Lower lobe of right lung (tissue), 2 donors: ENCODE data around the gene NOL4L. TPM values are rescaled to one million over a fixed set of nuclear protein-coding genes. Genes with fewer than 3 reads are reported as not detected.

Source experiments
- ATAC-seq, 2 donors: fragments of 200-7000 bp; cut with Tn5 transposase; one replicate each; pipeline ENCODE4 v1.9.1; 2020 to 2022; ENCODE audit warnings: mild to moderate bottlenecking in 2 of 2, moderate library complexity in 2 of 2
- DNase-seq: peaks from one replicate; pipeline ENCODE4 v3.0.0-alpha.2; 2020
- H3K27ac ChIP-seq: fragments of 200-600 bp; one replicate; pipeline ENCODE4 v1.8.0; 2022
- H3K27me3 ChIP-seq: fragments of 200-600 bp; one replicate; pipeline ENCODE4 v1.8.0; 2022; ENCODE audit warnings: low read depth
- H3K36me3 ChIP-seq: fragments of 200-600 bp; one replicate; pipeline ENCODE4 v1.8.0; 2022; ENCODE audit warnings: mild to moderate bottlenecking
- H3K4me1 ChIP-seq: fragments of 200-600 bp; one replicate; pipeline ENCODE4 v1.8.0; 2022
- H3K4me3 ChIP-seq: fragments of 200-600 bp; one replicate; pipeline ENCODE4 v1.8.0; 2022; ENCODE audit warnings: mild to moderate bottlenecking
- H3K9me3 ChIP-seq: fragments of 200-600 bp; one replicate; pipeline ENCODE4 v1.8.0; 2022
- CTCF ChIP-seq: fragments of 200-600 bp; IDR thresholded peaks from one replicate; pipeline ENCODE4 v1.8.0; 2022; ENCODE audit warnings: antibody characterized with exemption, mild to moderate bottlenecking
- intact Hi-C: fragments of 100-400 bp; cut with DNase I; formaldehyde crosslinking; loops from one replicate; pipeline ENCODE4 v1.11.0; 2022
- total RNA-seq: library from RNA; stranded (reverse); fragmentation: NEBNext Ultra II Directional; extraction: Animal tissue kit (Norgen Biotek cat#: 25700); gene quantifications from one replicate; pipeline ENCODE4 v1.2.1, GENCODE V29; 2021
- donor health status: DM: no; HTN: yes; CAD: no; lungs with severe emphysema.

The NOL4L gene
- total RNA-seq, 1 donor from 2014 or later = 14.3 TPM

DNA sequence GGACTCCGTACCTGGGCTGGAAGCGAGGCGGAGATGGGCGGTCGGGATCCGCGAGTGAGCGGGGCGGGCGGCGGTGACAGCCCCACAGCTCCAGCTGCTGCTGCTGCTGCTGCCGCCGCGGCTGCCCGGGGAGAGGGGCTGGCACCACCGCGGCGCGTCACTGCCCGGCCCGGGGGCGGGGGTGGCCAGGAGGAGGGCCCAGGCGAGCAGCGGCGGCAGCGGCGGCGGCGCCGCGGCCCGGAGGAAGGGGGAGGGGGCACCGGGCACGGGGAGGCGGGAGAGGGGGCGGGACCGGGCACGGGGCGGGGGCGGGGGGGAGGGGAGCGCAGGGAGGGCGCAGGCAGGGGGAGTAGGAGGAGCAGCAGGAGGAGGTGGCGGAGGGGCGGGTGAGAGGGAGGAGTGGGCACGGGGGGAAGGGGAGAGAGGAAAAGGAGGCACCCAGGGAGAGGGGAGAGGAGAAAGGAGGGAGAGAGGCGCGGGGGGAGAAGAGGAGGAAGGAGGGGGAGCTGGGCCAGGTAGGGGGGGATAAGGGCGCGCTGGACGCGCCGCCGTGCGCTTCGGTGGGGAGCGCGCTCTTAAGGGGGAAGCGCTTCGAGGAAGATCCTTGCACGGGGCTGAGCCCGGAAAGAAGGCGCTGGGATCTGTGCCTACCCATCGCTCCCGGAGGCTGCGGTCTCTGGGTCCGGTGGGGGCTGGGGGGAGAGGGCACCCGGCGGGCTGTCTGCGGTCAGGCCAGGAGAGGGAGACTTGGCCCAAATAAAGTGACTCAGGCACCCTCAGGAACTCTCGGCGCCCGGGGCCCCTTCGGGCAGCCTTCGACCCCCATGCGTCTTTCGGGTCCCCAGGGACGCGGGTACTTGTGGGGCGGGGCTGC lies 101.5 kb downstream of the NOL4L start:
- Histone ChIP-seq H3K36me3 (no peaks in the 10 kb centered on the region), H3K4me1 (peaks cover 53% of the 10 kb centered on the region), H3K27me3 (no peaks in the 10 kb centered on the region), H3K9me3 (no peaks in the 10 kb centered on the region), H3K4me3 (peak overlapping the region; percentile 73), H3K27ac (peak overlapping the region; percentile 76)
- intact Hi-C loops = no loop called here
- peak; percentile 80 for DNase-seq
- no peak for TF ChIP-seq CTCF
- peak; percentile 77 to 84 for ATAC-seq

- intact Hi-C loops = no loop called here
- Histone ChIP-seq H3K4me1 (peaks cover 58% of the 10 kb centered on the region), H3K27ac (peak overlapping the region; percentile 76), H3K4me3 (peak overlapping the region; percentile 73), H3K27me3 (no peaks in the 10 kb centered on the region), H3K9me3 (no peaks in the 10 kb centered on the region), H3K36me3 (no peaks in the 10 kb centered on the region)
- ATAC-seq (peak; percentile 60 to 61), DNase-seq (peak; percentile 78)
- TF ChIP-seq CTCF = no peak
Measured at GRCh38 chr20:32482442-32483261, 102.5 kb downstream of the NOL4L start.

DNA sequence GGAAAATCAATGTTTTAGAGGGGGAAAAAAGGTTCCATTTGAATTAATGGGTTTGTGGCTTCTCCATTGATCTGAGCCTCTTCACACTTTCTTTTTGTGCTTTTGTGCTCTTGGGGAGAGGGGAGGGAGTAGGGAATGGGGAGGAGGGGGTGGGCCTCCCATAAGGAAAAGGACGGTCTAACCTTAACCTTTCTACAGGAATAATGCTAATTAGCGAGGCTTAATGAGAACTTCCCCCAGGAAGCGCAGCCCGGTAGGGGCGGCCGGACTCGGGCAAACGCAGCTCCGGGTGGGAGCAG lies 103.0 kb downstream of the NOL4L start:
- H3K4me1 ChIP-seq = peaks cover 63% of the 10 kb centered on the region
- H3K36me3 ChIP-seq = no peaks in the 10 kb centered on the region
- H3K9me3 ChIP-seq = no peaks in the 10 kb centered on the region
- ATAC-seq (no peak), DNase-seq (no peak)
- no peaks in the 10 kb centered on the region for H3K27me3 ChIP-seq
- peak overlapping the region; percentile 76 for H3K27ac ChIP-seq
- TF ChIP-seq CTCF = no peak
- intact Hi-C loops = no loop called here
- H3K4me3 ChIP-seq = peak overlapping the region; percentile 73

DNA sequence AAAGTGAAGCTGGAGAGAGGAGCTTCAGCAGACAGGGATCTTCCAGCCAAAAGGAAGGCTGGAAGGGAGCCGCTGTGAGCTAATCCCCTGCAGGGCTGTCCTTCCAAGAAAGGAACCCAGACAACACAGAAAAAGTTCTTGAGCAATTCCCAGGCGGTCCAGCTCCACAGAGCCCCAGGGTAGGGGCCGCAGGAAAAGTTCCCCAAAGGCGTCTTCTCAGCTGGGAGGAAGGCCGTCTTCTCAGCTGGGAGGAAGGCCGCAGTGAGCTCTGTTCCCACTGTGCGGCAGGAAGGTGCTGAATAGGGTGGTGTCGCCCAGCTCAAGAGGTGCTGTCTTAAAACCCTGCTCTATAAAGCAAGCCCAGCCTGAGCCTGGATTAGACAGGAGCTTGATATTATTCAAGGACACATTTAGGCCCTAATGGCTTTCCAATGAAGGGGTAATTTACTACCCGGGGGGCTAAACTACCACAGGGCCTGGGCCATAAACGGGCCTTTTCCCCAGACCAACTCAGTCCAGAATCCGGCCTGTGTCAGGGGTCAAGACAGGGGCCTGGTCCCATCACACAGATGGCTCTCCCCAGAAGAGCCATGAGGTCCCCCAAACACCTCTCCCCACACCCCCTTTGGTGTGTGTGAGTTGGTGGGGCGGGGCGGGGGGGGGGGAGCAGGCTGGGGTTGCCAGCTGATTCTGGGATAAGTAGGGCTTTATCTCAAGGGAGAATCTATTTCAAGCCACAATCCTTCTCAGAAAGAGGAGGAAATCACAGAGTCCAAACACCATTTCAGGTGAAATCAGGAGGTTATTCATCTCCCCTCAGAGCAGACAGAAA lies 103.6 kb downstream of the NOL4L start:
- H3K4me1 ChIP-seq = peaks cover 69% of the 10 kb centered on the region
- H3K9me3 ChIP-seq = no peaks in the 10 kb centered on the region
- no peaks in the 10 kb centered on the region for H3K27me3 ChIP-seq
- peak overlapping the region; percentile 73 for H3K4me3 ChIP-seq
- ATAC-seq = no peak
- TF ChIP-seq CTCF = no peak
- no peak for DNase-seq
- intact Hi-C loops = no loop called here
- no peaks in the 10 kb centered on the region for H3K36me3 ChIP-seq
- H3K27ac ChIP-seq = peak overlapping the region; percentile 76
